Activated CD4-positive, alpha-beta T cell treated with anti-CD3 and anti-CD28 coated beads, Interleukin-2, amount 10 ng/mL, durations not matched to agents 24 days and 14 days (primary cell): ENCODE measurements around the gene CCDC81. TPM values are rescaled to one million over a fixed set of nuclear protein-coding genes. Genes with fewer than 3 reads are reported as not detected.
"Not testable (repeated sequence)": the region's sequence is repeated elsewhere in the genome, so short reads cannot be mapped to it uniquely, and the experiment has no call there.

ENCODE experiments used
- DNase-seq: peaks from one replicate; pipeline ENCODE4 v3.0.0; 2022
- H3K27ac Mint-ChIP-seq: one replicate; pipeline ENCODE4 v1.8.0; 2022; ENCODE audit warnings: mild to moderate bottlenecking, mixed read lengths
- H3K27me3 Mint-ChIP-seq: one replicate; pipeline ENCODE4 v1.8.0; 2022; ENCODE audit warnings: mixed read lengths
- H3K36me3 Mint-ChIP-seq: one replicate; pipeline ENCODE4 v1.8.0; 2022; ENCODE audit warnings: low read depth, mild to moderate bottlenecking, mixed read lengths
- H3K4me1 Mint-ChIP-seq: one replicate; pipeline ENCODE4 v1.8.0; 2021; ENCODE audit warnings: mixed read lengths
- H3K4me3 Mint-ChIP-seq: one replicate; pipeline ENCODE4 v1.8.0; 2022; ENCODE audit warnings: mild to moderate bottlenecking, moderate library complexity, mixed read lengths
- H3K9me3 Mint-ChIP-seq: one replicate; pipeline ENCODE4 v1.8.0; 2021; ENCODE audit warnings: mixed read lengths
- intact Hi-C: fragments of 100-400 bp; cut with micrococcal nuclease; formaldehyde crosslinking; loops from one replicate; pipeline ENCODE4 v1.15.1; 2023
- total RNA-seq: library from RNA; stranded (reverse); gene quantifications from 2 replicates; pipeline ENCODE4 v1.2.3, GENCODE V29; 2022

CCDC81 gene
- total RNA-seq, 1 donor from 2014 or later = 0.75 TPM

DNA sequence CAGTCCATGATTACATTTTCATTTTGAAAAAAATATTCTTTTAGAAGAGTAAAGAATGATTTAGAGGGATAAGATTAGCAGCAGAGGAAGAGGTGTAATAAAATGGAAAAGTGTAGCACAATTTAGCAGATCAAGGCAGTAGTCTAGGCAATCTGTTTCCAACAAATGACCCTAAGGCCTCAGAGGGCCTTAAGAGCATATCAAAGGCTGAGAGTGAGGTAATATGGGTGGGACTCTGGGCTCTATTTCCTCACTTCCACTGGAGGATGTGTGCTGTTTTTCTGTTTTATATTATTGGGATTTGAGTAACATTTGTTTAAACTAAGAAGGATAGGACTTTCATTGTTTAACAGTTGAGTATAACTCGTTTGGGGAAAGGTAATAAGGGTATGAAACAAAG, 28.8 kb downstream of the CCDC81 start:
- intact Hi-C loops = no loop called here
- H3K9me3 Mint-ChIP-seq = no peaks in the 10 kb centered on the region
- H3K27ac Mint-ChIP-seq = no peak overlapping the region

DNA sequence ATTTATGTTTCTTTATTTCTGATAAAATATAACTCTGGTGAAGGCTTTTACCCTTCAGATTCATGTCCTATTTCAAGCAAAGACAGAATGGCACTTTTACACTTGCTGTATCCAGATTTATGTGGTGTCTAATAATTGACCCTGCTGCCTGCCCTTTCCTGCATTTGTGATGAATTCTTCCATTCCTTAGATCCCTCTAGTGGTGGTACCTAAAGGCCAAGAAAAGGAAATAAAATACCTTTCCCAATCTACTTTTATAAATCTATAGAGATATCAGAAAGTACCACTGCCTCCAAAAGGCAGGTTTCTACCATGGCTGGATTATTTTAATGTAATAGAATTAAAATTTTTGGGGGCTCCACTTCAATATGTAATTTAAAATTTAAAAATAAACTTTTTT, 34.2 kb downstream of the CCDC81 start:
- H3K36me3 Mint-ChIP-seq = no peaks in the 10 kb centered on the region

More for the DNA sequence above, 28.8 kb downstream of the CCDC81 start:
- DNase-seq = no peak
- no peaks in the 10 kb centered on the region for H3K4me1 Mint-ChIP-seq
- H3K4me3 Mint-ChIP-seq = no peak overlapping the region
- no peaks in the 10 kb centered on the region for H3K27me3 Mint-ChIP-seq
- H3K36me3 Mint-ChIP-seq = no peaks in the 10 kb centered on the region

DNA sequence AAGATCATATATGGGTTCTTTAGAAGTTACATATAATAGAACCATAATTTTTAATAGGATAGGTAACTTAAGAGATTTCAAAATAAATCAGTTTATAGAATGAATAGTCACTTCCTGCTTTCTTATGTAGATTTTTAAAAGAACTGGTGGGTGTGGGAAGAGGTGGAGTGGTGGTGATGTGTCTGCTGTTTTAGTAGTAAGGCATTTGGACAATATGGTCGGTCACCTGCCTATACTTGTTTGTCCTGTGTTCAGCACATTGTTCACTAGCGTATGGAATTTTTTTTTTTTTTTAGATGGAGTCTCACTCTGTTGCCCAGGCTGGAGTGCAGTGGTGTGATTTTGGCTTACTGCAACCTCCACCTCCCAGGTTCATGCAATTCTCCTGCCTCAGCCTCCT, 39.3 kb downstream of the CCDC81 start:
- peaks cover 8% of the 10 kb centered on the region for H3K4me1 Mint-ChIP-seq
- H3K9me3 Mint-ChIP-seq = no peaks in the 10 kb centered on the region
- intact Hi-C loops = no loop called here
- no peak overlapping the region for H3K4me3 Mint-ChIP-seq
- H3K27ac Mint-ChIP-seq = no peak overlapping the region
- no peak for DNase-seq
- H3K36me3 Mint-ChIP-seq = no peaks in the 10 kb centered on the region
- H3K27me3 Mint-ChIP-seq = no peaks in the 10 kb centered on the region

More for the DNA sequence above, 34.2 kb downstream of the CCDC81 start:
- Mint-ChIP-seq H3K4me1 (no peaks in the 10 kb centered on the region), H3K27me3 (no peaks in the 10 kb centered on the region), H3K4me3 (no peak overlapping the region), H3K9me3 (no peaks in the 10 kb centered on the region), H3K27ac (no peak overlapping the region)
- no peak for DNase-seq
- intact Hi-C loops = no loop called here

DNA sequence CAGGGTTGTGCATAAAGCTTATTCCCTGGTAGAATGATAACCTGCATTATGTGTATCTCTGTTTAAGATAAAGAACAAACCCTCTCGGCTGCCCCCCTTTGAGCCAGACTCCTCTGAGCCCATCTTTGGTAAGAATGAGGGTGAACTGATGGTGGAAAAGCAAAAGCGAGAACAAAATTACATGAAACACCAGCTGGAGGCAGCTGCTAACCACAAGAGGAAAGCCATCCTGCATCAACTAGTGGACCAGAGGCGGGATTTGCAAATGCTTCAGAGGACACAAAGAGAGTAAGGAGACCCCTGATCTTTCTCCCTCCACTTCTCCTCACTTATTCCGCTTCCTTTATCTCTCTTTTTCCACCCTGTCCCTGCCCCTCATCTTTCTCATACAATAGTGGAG, 40.3 kb downstream of the CCDC81 start:
- Mint-ChIP-seq H3K27me3 (no peaks in the 10 kb centered on the region), H3K4me3 (no peak overlapping the region), H3K36me3 (no peaks in the 10 kb centered on the region), H3K27ac (no peak overlapping the region), H3K9me3 (no peaks in the 10 kb centered on the region), H3K4me1 (peaks cover 9% of the 10 kb centered on the region)
- intact Hi-C loops = no loop called here
- DNase-seq = no peak

DNA sequence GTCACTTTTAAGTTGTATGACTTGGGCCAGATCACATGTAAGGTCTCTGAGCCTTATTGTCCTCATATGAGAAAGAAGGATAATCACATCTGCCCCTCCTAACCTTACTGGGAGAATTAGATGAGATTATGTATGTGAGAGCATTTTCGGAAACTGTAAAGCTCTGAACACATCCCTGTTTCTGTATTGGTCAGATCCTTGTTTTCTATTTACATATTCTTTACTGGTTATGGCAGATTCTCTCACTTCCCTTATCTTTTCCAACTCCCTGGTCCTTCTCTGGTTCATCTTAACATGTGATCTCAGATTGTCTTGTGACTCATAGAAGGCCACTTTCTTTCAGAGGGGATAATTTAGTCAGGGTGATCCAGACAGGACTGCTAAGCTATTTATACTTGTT, 41.8 kb downstream of the CCDC81 start:
- intact Hi-C loops = no loop called here
- Mint-ChIP-seq H3K9me3 (no peaks in the 10 kb centered on the region), H3K4me1 (peaks cover 9% of the 10 kb centered on the region), H3K27ac (no peak overlapping the region), H3K27me3 (no peaks in the 10 kb centered on the region), H3K4me3 (no peak overlapping the region), H3K36me3 (no peaks in the 10 kb centered on the region)
- DNase-seq = no peak

DNA sequence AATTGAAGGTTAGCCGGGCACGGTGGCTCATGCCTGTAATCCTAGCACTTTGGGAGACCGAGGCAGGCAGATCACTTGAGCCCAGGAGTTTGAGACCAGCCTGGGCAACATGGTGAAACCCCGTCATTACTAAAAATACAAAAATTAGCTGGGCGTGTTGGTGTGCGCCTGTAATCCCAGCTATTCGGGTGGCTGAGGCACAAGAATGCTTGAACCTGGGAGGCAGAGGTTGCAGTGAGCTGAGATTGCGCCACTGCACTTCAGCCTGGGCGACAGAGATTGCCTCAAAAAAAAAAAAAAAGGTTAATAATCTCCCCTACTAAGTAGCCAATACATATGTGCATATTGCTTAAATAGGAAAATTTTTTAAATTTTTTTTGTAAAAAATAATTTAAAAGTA, 42.3 kb downstream of the CCDC81 start:
- H3K36me3 Mint-ChIP-seq, H3K27me3 Mint-ChIP-seq, H3K9me3 Mint-ChIP-seq, intact Hi-C loops, H3K27ac Mint-ChIP-seq, H3K4me3 Mint-ChIP-seq, H3K4me1 Mint-ChIP-seq, DNase-seq: not testable (repeated sequence)

DNA sequence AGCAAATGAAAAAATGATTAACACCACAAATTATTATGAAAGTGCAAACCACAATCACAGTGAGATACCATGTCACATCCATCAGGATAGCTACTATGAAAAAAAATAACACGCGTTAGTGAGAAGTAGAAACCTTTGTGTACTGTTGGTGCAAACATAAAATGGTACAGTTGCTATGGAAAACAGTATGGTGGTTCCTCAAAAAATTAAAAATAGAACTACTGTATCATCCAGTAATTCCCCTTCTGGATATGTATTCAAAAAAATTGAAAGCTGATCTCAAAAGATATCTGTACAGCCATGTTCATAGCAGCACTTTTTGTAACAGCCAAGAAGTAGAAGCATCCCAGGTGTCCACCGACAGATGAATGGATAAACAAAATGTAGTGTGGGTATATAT, 43.4 kb downstream of the CCDC81 start:
- intact Hi-C loops = loop anchor here (2.0 kb wide), 3 partner anchors 25 to 471 kb away; no protein-coding TSS in a partner anchor
- H3K4me1 Mint-ChIP-seq = peaks cover 9% of the 10 kb centered on the region

DNA sequence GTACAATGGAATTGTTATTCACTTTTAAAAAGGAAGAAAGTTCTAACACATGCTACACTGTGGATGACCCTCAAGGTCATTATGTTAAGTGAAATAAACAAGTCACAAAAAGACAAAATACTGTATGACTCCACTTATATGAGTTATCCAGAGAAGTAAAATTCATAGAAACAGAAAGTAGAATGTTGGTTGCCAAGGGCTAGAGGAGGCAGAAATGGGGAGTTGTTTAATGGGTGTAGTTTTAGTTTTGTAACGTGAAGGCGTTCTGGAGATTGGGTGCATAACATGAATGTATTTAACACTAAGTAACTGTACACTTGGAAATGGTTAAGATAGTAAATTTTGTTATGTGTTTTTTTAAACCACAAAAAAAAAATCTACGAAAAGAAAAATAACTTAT, 43.8 kb downstream of the CCDC81 start:
- DNase-seq = no peak
- Mint-ChIP-seq H3K9me3 (no peaks in the 10 kb centered on the region), H3K36me3 (no peaks in the 10 kb centered on the region), H3K4me1 (peaks cover 9% of the 10 kb centered on the region), H3K27me3 (no peaks in the 10 kb centered on the region), H3K27ac (no peak overlapping the region), H3K4me3 (no peak overlapping the region)
- intact Hi-C loops = loop anchor here (2.0 kb wide), 3 partner anchors 24 to 472 kb away; no protein-coding TSS in a partner anchor

More for the DNA sequence above, 43.4 kb downstream of the CCDC81 start:
- H3K36me3 Mint-ChIP-seq = no peaks in the 10 kb centered on the region
- no peaks in the 10 kb centered on the region for H3K9me3 Mint-ChIP-seq
- H3K27me3 Mint-ChIP-seq = no peaks in the 10 kb centered on the region
- H3K4me3 Mint-ChIP-seq = no peak overlapping the region
- no peak for DNase-seq
- H3K27ac Mint-ChIP-seq = no peak overlapping the region

DNA sequence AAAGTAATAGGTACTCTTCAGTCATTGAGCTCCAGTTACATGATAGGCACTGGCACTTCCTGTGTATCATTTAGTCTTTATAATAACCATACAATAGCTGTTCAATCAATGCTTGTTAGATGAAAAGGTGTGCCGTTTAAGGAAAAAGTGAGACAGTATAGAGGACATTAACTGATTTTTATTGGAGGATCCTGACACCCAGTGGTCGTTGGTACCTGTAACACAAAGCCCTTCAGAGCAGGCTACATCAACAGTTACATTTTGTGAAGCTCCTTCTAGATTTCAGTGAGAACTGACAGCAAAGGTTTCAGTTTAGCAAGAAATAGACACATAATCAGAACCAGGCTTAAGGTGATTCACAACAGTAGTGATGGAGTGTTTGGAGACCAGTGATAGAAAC, 44.2 kb downstream of the CCDC81 start:
- no peak for DNase-seq
- Mint-ChIP-seq H3K36me3 (no peaks in the 10 kb centered on the region), H3K27me3 (no peaks in the 10 kb centered on the region), H3K9me3 (no peaks in the 10 kb centered on the region), H3K4me1 (peaks cover 9% of the 10 kb centered on the region), H3K4me3 (no peak overlapping the region), H3K27ac (no peak overlapping the region)
- intact Hi-C loops = loop anchor here (1.0 to 2.0 kb wide), 5 partner anchors 24 to 564 kb away; partner anchors contain the start of gene CCDC83

DNA sequence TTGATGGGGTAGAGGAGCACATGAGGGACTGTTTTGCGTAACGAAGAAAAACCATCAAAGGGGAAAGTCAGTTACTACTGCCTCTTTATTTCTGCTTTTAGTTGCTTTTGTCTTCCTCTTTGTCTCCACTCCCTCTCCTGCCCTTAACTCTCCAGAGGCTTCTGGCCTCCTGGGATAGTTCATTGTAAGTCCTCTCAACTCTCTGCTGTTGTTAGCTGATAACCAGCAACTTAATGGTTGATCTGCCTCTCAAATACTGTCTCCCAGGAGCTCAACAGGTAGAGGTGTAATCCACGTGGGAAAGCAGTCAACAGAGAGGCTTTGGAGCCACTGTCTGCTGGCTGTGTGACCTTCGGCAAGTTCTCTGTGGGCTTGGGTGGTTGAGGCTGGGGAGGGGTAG, 47.3 kb downstream of the CCDC81 start:
- Mint-ChIP-seq H3K9me3 (peaks cover 5% of the 10 kb centered on the region), H3K36me3 (no peaks in the 10 kb centered on the region), H3K4me1 (peaks cover 6% of the 10 kb centered on the region), H3K27me3 (no peaks in the 10 kb centered on the region), H3K27ac (no peak overlapping the region), H3K4me3 (no peak overlapping the region)
- intact Hi-C loops = no loop called here
- no peak for DNase-seq

DNA sequence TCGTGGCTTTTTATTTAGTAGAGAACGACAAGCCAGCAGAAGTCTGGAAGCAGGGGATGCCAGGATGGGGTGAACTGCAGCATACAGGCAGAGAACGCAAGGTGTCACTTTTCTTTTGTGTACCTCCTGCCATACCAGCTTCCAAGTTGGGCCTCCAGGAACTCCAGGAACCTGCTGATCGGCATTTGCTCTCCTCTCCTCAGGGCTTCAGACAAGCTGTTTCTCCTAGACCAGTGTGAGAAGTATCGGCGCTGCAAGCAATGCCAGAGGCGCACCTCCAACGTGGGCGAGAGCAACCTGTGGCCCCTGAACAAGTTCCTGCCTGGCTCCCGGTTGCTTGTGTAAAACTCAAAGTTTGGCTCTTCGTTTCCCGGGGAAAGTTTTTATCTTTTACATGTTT, 47.7 kb downstream of the CCDC81 start:
- DNase-seq = no peak
- Mint-ChIP-seq H3K36me3 (no peaks in the 10 kb centered on the region), H3K4me1 (peaks cover 6% of the 10 kb centered on the region), H3K27me3 (peaks cover 2% of the 10 kb centered on the region), H3K4me3 (no peak overlapping the region), H3K27ac (no peak overlapping the region), H3K9me3 (peaks cover 5% of the 10 kb centered on the region)
- intact Hi-C loops = no loop called here

DNA sequence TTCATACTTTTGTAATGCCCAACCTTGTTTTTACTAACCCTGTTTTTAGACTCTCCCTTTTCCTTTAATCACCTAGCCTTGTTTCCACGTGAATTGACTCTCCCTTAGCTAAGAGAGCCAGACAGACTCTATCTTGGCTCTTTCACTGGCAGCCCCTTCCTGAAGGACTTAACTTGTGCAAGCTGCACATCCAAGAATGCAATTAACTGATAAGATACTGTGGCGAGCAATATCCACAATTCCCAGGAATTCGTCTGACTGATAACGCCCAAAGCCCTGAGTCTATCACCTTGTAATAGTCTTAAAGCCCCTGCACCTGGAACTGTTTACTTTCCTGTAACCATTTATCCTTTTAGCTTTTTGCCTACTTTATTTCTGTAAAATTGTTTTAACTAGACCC, 48.8 kb downstream of the CCDC81 start:
- H3K4me3 Mint-ChIP-seq, DNase-seq, intact Hi-C loops, H3K9me3 Mint-ChIP-seq, H3K4me1 Mint-ChIP-seq, H3K36me3 Mint-ChIP-seq, H3K27ac Mint-ChIP-seq, H3K27me3 Mint-ChIP-seq: not testable (repeated sequence)

DNA sequence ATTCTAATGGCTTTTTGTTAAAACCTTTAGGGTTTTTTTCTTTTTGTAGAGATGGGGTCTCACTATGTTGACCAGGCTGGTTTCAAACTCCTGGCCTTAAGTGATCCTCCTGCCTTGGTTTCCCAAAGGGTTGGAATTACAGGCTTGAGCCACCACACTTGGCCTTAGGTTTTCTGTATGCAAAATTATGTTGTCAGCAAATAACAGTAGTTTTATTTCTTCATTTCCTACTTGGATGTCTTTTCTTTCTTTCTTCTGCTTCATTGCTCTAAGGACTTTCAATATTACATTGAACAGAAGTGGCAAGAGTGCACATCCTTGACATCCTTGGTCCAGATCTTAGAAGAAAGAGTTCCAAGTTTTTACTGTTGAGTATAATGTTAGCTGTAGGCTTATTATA, 52.8 kb downstream of the CCDC81 start:
- Mint-ChIP-seq H3K4me3 (no peak overlapping the region), H3K27me3 (peaks cover 7% of the 10 kb centered on the region), H3K9me3 (peaks cover 15% of the 10 kb centered on the region), H3K4me1 (no peaks in the 10 kb centered on the region), H3K36me3 (peaks cover 3% of the 10 kb centered on the region), H3K27ac (no peak overlapping the region)
- intact Hi-C loops = no loop called here
- no peak for DNase-seq

DNA sequence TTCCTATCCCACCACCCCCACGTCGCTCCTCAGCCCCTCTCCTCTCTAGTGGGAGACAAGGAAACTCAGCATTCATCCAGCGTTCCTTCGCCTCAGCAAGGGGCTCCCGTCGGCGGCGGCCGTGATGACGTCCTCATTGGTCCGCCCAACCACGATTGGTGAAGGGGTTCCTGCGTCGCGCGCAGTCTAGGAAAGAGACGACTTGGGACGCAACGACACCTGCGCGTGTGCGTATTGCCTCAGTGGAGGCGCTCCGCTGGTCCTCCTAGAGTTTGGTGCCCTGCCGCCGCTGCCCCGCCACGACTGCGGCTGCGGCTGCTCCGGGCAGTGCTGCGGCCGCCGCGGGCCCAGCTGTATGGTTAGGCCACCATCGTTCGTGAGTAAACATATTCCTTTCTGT, 56.6 kb downstream of the CCDC81 start:
- Mint-ChIP-seq H3K36me3 (peaks cover 5% of the 10 kb centered on the region), H3K9me3 (peaks cover 23% of the 10 kb centered on the region), H3K4me1 (no peaks in the 10 kb centered on the region), H3K27me3 (peaks cover 7% of the 10 kb centered on the region), H3K27ac (peak overlapping the region; percentile 31), H3K4me3 (peak overlapping the region; percentile 16)
- DNase-seq = no peak
- intact Hi-C loops = no loop called here

DNA sequence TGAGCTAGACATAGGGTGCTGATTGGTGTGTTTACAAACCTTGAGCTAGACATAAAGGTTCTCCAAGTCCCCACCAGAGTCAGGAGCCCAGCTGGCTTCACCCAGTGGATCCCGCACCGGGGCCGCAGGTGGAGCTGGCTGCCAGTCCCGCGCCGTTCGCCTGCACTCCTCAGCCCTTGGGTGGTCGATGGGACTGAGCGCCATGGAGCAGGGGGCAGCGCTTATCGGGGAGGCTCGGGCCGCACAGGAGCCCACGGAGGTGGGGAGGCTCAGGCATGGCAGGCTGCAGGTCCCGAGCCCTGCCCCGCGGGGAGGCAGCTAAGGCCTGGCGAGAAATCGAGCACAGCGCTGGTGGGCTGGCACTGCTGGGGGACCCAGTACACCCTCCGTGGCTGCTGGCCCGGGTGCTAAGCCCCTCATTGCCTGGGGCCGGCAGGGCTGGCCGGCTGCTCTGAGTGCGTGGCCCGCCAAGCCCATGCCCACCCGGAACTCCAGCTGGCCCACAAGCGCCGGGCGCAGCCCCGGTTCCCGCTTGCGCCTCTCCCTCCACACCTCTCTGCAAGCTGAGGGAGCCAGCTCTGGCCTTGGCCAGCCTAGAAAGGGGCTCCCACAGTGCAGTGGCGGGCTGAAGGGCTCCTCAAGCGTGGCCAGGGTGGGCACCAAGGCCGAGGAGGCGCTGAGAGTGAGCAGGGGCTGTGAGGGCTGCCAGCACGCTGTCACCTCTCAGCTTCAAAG, 58.8 kb downstream of the CCDC81 start:
- intact Hi-C loops, H3K27ac Mint-ChIP-seq, H3K4me3 Mint-ChIP-seq, H3K4me1 Mint-ChIP-seq, DNase-seq, H3K27me3 Mint-ChIP-seq, H3K36me3 Mint-ChIP-seq: not testable (repeated sequence)
- H3K9me3 Mint-ChIP-seq = peaks cover 22% of the 10 kb centered on the region
